Endothelial cell of umbilical vein (primary cell): ENCODE measurements around the gene TES. TPM values are rescaled to one million over a fixed set of nuclear protein-coding genes. Genes with fewer than 3 reads are reported as not detected.

Experiments
- BruUV-seq: library from RNA; stranded (reverse); fragments of 400-500 nt; replicated peaks from 2 replicates; lab custom pipeline; 2021; lab: Mats Ljungman, UMichigan
- CTCF ChIA-PET: fragments of 300-600, 350-600 bp; sonication (Branson Sonifier 250); formaldehyde crosslinking; loops from one replicate; lab custom pipeline; 2021; ENCODE audit warnings: antibody characterized with exemption, inconsistent platforms; lab: Charles Lee
- POLR2A ChIA-PET: fragments of 300-600, 350-600 bp; sonication (Branson Sonifier 250); formaldehyde crosslinking; loops from one replicate; lab custom pipeline; 2021; ENCODE audit warnings: antibody characterized with exemption, inconsistent platforms; lab: Charles Lee
- DNase-seq: peaks from one replicate; pipeline ENCODE4 v3.0.0-alpha.2; 2011; ENCODE audit warnings: low read depth, low spot score
- FAIRE-seq: peaks from 2 replicates; lab custom pipeline; 2011; peaks lifted over from hg19 to GRCh38; lab: Jason Lieb, UNC
- H2AFZ ChIP-seq: 2 replicates; pipeline ENCODE4 v1.6.0; 2012; ENCODE audit warnings: low read depth, low read length, control low read depth, inconsistent platforms
- H3K27ac ChIP-seq: 2 replicates; pipeline ENCODE4 v1.5.1; 2011; ENCODE audit warnings: low read depth, mild to moderate bottlenecking, control low read depth, low read length, moderate library complexity; ENCODE audit not compliant: insufficient read depth
- H3K27me3 ChIP-seq, 2 experiments: 2 replicates each; pipeline versions ENCODE4 v1.6.0 to v1.6.1; 2011; ENCODE audit warnings: low read length in 2 of 2, mixed read lengths in 1 of 2; ENCODE audit not compliant: control insufficient read depth in 2 of 2, insufficient read depth in 2 of 2
- H3K36me3 ChIP-seq, 2 experiments: 2 replicates in 1 of 2; 3 replicates in 1 of 2; pipeline ENCODE4 v1.5.1; 2011; ENCODE audit warnings: low read length in 2 of 2, mild to moderate bottlenecking in 1 of 2, moderate library complexity in 1 of 2; ENCODE audit not compliant: control insufficient read depth in 2 of 2, insufficient read depth in 2 of 2; ENCODE audit errors: extremely low read depth in 1 of 2
- H3K4me1 ChIP-seq: 3 replicates; pipeline ENCODE4 v1.5.1; 2011; ENCODE audit warnings: mild to moderate bottlenecking, low read length; ENCODE audit not compliant: control insufficient read depth, insufficient read depth; ENCODE audit errors: extremely low read depth
- H3K4me2 ChIP-seq: 2 replicates; pipeline ENCODE4 v1.6.1; 2011; ENCODE audit warnings: low read length, control low read depth, mixed read lengths; ENCODE audit not compliant: insufficient read depth
- H3K4me3 ChIP-seq, 3 experiments: fragments of 200-600 bp in 1 of 3; sonication (generic), shearing (Covaris generic) in 1 of 3; replicated peaks in 1 of 3; 2 replicates each; pipeline ENCODE4 v1.5.1; 2011 to 2016; ENCODE audit warnings: control low read depth in 3 of 3, low read length in 3 of 3, mild to moderate bottlenecking in 2 of 3, inconsistent platforms in 1 of 3, low read depth in 1 of 3, moderate library complexity in 1 of 3; ENCODE audit not compliant: insufficient read depth in 1 of 3
- H3K79me2 ChIP-seq: 2 replicates; pipeline ENCODE4 v1.6.0; 2012; ENCODE audit warnings: low read length, inconsistent platforms; ENCODE audit not compliant: control insufficient read depth, insufficient read depth
- H3K9ac ChIP-seq: replicated peaks from 2 replicates; pipeline ENCODE3; 2011; ENCODE audit warnings: low read length, control low read depth; ENCODE audit not compliant: insufficient read depth; ENCODE audit errors: extremely low read depth
- H3K9me1 ChIP-seq: replicated peaks from 3 replicates; pipeline ENCODE4 v1.6.0; 2011; ENCODE audit warnings: mild to moderate bottlenecking, low read length; ENCODE audit not compliant: control insufficient read depth, insufficient read depth; ENCODE audit errors: extremely low read depth
- H3K9me3 ChIP-seq: replicated peaks from 2 replicates; pipeline ENCODE4 v1.5.1; 2012; ENCODE audit warnings: low read length, inconsistent platforms; ENCODE audit not compliant: control insufficient read depth, insufficient read depth
- H4K20me1 ChIP-seq: replicated peaks from 2 replicates; pipeline ENCODE3; 2011; ENCODE audit warnings: mild to moderate bottlenecking, low read length; ENCODE audit not compliant: control insufficient read depth, insufficient read depth; ENCODE audit errors: extremely low read depth
- GATA2 ChIP-seq: IDR thresholded peaks from 2 replicates; pipeline ENCODE4 v1.7.0; 2011; ENCODE audit warnings: low read depth, mild to moderate bottlenecking, moderate library complexity, mixed read lengths, low read length; ENCODE audit not compliant: insufficient read length, insufficient read depth
- POLR2AphosphoS5 ChIP-seq: IDR thresholded peaks from 2 replicates; pipeline ENCODE4 v1.6.1; 2012; ENCODE audit warnings: low read depth, mild to moderate bottlenecking, control low read depth, low read length, moderate library complexity; ENCODE audit not compliant: insufficient read depth
- dilution Hi-C: fragments of 300-500 bp; cut with MboI; formaldehyde crosslinking; loops from one replicate; pipeline ENCODE4 v1.15.0; 2019; ENCODE audit warnings: low sequenced_read_pairs; ENCODE audit not compliant: extremely low pct_ligation_motif_present
- intact Hi-C: fragments of 100-400 bp; cut with micrococcal nuclease; formaldehyde crosslinking; loops from one replicate; pipeline ENCODE4 v1.10.0; 2022
- polyA plus RNA-seq, 4 experiments: library from polyadenylated mRNA; depleted of rRNA in 3 of 4; stranded (reverse) in 3 of 4; unstranded in 1 of 4; fragments of >200 nt; gene quantifications; 2 replicates each; pipeline versions ENCODE4 v1.2.1 to v1.2.3, GENCODE V29; 2011 to 2012; ENCODE audit warnings: missing spikeins in 1 of 4
- total RNA-seq: library from RNA; stranded (reverse); gene quantifications from 2 replicates; pipeline ENCODE4 v1.2.3, GENCODE V29; 2021
- TF ChIP-seq, protein P1 (sequence below), 2 donors: IDR thresholded peaks; 1 replicate in 1 of 2; 2 replicates in 1 of 2; pipeline ENCODE4 v1.5.1; 2011; ENCODE audit warnings: low read length in 2 of 2, mild to moderate bottlenecking in 2 of 2, moderate library complexity in 2 of 2, control low read depth in 1 of 2, inconsistent platforms in 1 of 2, low read depth in 1 of 2; ENCODE audit not compliant: insufficient read depth in 1 of 2; ENCODE audit errors: extremely low read depth in 1 of 2

Gene TES
- total and polyA plus RNA-seq, 2 donors (not counting 3 experiments of a cell fraction or from before 2014, with no cell fraction given) = 35.3 to 50.5 TPM

DNA sequence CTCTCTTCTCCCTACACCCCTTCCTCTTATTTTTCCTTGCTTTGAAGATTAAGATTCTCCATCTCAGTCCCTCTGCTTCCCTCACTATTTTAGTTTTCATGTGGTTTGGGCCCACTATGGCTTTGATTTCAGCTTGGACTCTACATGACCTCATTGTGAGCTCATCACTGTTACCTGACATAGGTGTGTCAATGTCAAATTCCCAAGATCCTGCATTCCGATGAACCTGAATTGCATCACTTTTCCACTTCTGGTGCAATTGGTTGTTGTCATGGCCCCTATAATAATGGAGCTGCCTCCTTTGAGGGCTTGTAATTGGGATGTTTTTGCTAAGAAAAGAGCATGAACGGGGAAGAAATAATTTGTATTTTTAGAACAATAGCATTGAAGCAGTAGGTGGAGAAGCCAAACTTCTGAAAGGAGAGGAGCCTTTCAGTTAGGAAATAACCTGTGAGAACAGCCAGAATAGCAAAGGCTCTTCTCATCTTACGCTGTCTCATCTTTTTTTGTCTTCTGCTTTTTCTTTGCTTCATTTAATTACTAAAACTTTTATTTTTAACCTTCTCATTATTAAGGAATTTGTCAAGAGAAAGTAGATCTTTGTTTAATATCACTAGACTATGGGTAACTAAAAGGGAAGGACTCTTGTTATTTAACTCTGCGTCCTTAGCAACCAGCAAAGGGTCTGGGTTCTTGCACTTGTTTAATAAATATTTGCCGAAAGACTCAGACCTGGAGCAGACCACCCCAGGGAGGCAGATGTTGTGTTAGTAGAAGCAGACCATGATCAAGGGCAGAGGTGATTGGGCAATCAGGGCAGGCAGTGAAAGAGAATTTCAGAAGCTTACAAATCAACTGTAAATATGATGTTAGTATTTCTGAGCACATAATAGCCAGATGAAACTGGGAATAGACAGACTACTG is 95.4 kb downstream of the TES start:
- H3K4me3 ChIP-seq = no peak overlapping the region
- no peaks in the 10 kb centered on the region for H3K9me1 ChIP-seq
- no TSS peak for BruUV-seq
- TF ChIP-seq POLR2AphosphoS5 (peak; percentile 23), GATA2 (no peak)
- TF ChIP-seq, protein P1, sequence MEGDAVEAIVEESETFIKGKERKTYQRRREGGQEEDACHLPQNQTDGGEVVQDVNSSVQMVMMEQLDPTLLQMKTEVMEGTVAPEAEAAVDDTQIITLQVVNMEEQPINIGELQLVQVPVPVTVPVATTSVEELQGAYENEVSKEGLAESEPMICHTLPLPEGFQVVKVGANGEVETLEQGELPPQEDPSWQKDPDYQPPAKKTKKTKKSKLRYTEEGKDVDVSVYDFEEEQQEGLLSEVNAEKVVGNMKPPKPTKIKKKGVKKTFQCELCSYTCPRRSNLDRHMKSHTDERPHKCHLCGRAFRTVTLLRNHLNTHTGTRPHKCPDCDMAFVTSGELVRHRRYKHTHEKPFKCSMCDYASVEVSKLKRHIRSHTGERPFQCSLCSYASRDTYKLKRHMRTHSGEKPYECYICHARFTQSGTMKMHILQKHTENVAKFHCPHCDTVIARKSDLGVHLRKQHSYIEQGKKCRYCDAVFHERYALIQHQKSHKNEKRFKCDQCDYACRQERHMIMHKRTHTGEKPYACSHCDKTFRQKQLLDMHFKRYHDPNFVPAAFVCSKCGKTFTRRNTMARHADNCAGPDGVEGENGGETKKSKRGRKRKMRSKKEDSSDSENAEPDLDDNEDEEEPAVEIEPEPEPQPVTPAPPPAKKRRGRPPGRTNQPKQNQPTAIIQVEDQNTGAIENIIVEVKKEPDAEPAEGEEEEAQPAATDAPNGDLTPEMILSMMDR (IDR thresholded peaks at IDR 0.05; ENCODE audit: extremely low read depth in 1 of 2, insufficient read depth in 1 of 2, low read depth in 1 of 2, low read length in 2 of 2) = no peak
- H3K79me2 ChIP-seq = peaks cover 98% of the 10 kb centered on the region
- H3K27me3 ChIP-seq = no peaks in the 10 kb centered on the region
- intact Hi-C loops = no loop called here
- H3K4me1 ChIP-seq = peaks cover 21% of the 10 kb centered on the region
- H3K36me3 ChIP-seq = peaks cover 3 to 20% of the 10 kb centered on the region in 2 experiments
- H3K9me3 ChIP-seq = no peaks in the 10 kb centered on the region
- no peak for DNase-seq
- no peak overlapping the region for H3K4me2 ChIP-seq
- H4K20me1 ChIP-seq = peaks cover 2% of the 10 kb centered on the region
- FAIRE-seq = no peak
- H3K27ac ChIP-seq = no peak overlapping the region
- H3K9ac ChIP-seq = no peak overlapping the region
- dilution Hi-C loops = no loop called here
- no peak overlapping the region for H2AFZ ChIP-seq
- ChIA-PET CTCF (interaction anchor here (1.0 to 1.6 kb wide), 4 partner anchors 25 to 283 kb away, joined by 3 to 5 read pairs (median 4); no protein-coding TSS in a partner anchor), POLR2A (no interaction called here)
